GM21717 (cell line): ENCODE measurements around the gene SYTL2.

ENCODE experiments used
- ATAC-seq: cut with Tn5 transposase; IDR thresholded peaks from one replicate; pipeline ENCODE4 v1.9.1; 2021; ENCODE audit warnings: mild to moderate bottlenecking, moderate library complexity; ENCODE audit not compliant: unreplicated experiment

The SYTL2 gene

GRCh38 chr11:85767246-85767945 is 43.5 kb downstream of the SYTL2 start:
- ATAC-seq = no peak

- no peak for ATAC-seq
Observed at GRCh38 chr11:85766721-85767161, 44.2 kb downstream of the SYTL2 start.

GRCh38 chr11:85764796-85765195 is 46.1 kb downstream of the SYTL2 start:
- ATAC-seq = no peak

- no peak for ATAC-seq
Observed at GRCh38 chr11:85762226-85762625, 48.7 kb downstream of the SYTL2 start.

- no peak for ATAC-seq
Observed at GRCh38 chr11:85759915-85760314, 51.0 kb downstream of the SYTL2 start.

- no peak for ATAC-seq
Observed at GRCh38 chr11:85758480-85759039, 52.4 kb downstream of the SYTL2 start.

GRCh38 chr11:85758026-85758425 is 52.9 kb downstream of the SYTL2 start:
- ATAC-seq = no peak

GRCh38 chr11:85756401-85757200 is 54.3 kb downstream of the SYTL2 start:
- no peak for ATAC-seq

DNA sequence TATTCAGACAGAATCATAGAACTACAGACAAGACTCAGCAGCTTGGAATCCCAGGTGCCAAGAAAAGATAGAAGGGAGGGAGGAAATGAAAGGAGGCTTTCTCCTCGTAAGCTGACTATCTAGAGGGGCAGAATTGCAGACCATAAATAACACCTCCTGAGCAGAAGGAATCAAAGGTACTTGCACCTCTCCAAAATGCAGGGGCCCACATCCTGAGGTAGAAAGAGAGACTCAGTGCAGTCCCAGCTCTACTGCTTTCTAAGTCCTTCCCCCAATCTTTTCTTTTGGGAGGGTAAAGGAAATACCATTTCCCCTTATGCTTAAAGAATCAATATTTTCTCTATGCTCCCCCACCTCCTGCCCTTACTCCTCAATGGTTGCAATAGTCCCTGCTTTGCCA is 55.2 kb downstream of the SYTL2 start:
- no peak for ATAC-seq

- ATAC-seq = no peak
Observed at GRCh38 chr11:85755285-85755684, 55.7 kb downstream of the SYTL2 start.

DNA sequence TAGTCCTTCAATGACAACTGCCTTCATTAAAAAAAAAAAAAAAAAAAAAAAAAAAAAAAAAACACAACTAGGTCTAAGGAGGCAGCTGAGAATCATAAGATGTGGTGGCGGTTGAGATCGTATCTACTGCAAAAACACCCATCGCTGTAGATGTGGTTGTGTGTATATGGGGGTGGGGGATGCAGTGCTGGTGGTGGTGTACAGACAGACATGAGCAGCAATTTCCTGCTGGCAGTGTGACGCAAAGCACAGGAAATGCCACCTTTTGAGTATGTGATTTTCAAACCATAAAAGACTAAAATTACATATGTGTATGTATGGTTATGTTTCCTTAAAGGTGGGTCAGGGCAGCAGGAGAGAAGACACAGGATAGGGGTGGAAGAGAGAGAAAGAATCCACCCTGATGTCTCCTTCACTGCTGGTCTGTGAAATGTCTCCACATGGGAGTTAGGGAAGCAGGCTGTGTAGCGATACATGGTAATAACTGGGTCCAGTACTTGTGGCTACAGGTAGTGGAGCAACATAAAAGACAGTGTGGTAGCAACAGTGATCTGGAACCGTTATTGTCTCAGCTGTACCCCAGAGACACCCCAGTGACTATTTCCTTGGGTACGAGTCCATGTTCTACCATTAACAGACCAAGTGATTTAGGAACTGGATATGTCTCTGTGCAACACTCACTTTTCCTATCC is 57.9 kb downstream of the SYTL2 start:
- ATAC-seq = no peak

- ATAC-seq = no peak
Observed at GRCh38 chr11:85752201-85752889, 58.6 kb downstream of the SYTL2 start.

DNA sequence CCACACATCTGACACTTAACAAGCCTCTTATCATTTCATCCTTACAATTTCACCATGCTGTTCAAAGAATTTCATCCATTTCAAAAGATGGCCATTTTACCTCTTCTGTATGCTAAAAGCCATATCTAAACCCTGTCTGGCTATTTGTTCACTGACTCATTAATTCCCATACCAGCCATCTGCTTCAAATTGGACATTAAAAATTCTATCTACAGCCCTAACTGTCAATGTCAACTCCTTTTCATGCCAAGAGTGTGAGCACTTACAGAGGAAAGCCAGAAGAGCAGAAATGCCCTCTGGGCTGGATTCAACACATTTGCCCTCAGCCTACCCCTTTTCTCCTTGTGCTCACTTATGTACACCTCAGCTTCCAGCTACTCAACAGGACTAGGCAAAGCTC is 59.2 kb downstream of the SYTL2 start:
- no peak for ATAC-seq

GRCh38 chr11:85750646-85751045 is 60.3 kb downstream of the SYTL2 start:
- no peak for ATAC-seq

DNA sequence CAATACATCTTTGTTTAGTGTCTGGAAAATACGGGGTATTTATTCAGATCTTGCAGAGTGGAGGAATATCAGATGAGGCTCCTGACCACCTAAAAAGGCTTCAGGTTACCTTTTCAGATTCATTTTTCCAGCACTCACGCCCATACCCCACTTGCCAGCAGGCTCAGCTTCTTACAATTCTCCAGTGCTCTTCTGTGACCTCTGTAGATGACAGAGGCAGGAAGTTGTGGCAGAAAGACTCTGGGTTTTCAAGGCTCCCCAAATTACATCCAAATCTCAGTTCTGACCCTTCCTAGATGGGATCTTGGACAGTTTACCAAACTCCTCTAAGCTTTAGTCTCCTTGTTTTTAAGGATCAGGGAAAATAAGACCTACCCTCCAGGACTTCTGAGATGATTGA is 61.1 kb downstream of the SYTL2 start:
- no peak for ATAC-seq

GRCh38 chr11:85749287-85749834 is 61.6 kb downstream of the SYTL2 start:
- no peak for ATAC-seq

GRCh38 chr11:85748455-85748891 is 62.5 kb downstream of the SYTL2 start:
- no peak for ATAC-seq

GRCh38 chr11:85746670-85747069 is 64.3 kb downstream of the SYTL2 start:
- no peak for ATAC-seq

GRCh38 chr11:85745626-85746025 is 65.3 kb downstream of the SYTL2 start:
- no peak for ATAC-seq

DNA sequence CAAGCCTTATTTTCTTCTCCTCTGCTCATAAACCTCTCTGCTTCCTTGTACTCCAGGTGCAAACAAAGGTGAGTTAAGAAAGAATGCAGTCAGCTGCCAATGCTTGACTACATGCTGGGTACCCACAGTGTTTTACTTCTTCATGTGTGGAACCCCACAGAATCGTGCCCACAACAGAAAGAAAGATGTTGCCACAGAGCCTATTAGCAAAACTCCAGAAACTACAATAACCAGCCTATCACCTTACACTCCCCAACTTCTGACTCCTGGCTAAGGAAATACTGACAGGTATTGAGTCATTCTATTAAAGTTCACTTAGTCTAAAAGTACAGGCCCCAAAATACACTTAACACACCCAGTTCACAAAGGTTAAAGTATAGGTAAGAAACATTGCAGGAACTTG is 68.1 kb downstream of the SYTL2 start:
- ATAC-seq = no peak
